ENCODE measurements around the gene CDK12. TPM values are rescaled to one million over a fixed set of nuclear protein-coding genes. Genes with fewer than 3 reads are reported as not detected.

The CDK12 gene
- total RNA-seq = 21.5 and 23.2 TPM in 2 replicates

GRCh38 chr17:39461113-39461925 is at the start of gene CDK12:
CDK12 (plus strand) TSS chr17:39461486; CDS start chr17:39462072, 586 bp downstream.

GRCh38 chr17:39450847-39451581 is 10.3 kb upstream of the CDK12 start, which contains the start of gene MED1:
MED1 (minus strand) TSS chr17:39451263; CDS start chr17:39451062, 201 bp downstream.

Other genes with a start within 250 kb of the CDK12 start
- gene STAC2, start 235.5 kb upstream of the CDK12 start, total RNA-seq = not detected in 2 replicates
- gene FBXL20, start 59.9 kb upstream of the CDK12 start, total RNA-seq = 5.3 and 6.2 TPM in 2 replicates
- 20.2 and 21.7 TPM in 2 replicates for gene MED1, start 10.2 kb upstream of the CDK12 start, total RNA-seq
- gene NEUROD2, start 146.4 kb downstream of the CDK12 start, total RNA-seq = not detected in 2 replicates
- gene PPP1R1B, start 165.5 kb downstream of the CDK12 start, total RNA-seq = not detected in 2 replicates
- gene STARD3, start 175.7 kb downstream of the CDK12 start, total RNA-seq = 25.6 and 34.7 TPM in 2 replicates
- 0.15 TPM in 1 of 2 replicates, not detected in the other for gene TCAP, start 203.9 kb downstream of the CDK12 start, total RNA-seq
- gene PNMT, start 207.0 kb downstream of the CDK12 start, total RNA-seq = 0.20 TPM in 1 of 2 replicates, not detected in the other
- gene PGAP3, start 226.6 kb downstream of the CDK12 start, total RNA-seq = 3.0 and 3.1 TPM in 2 replicates
- gene ERBB2, start 238.6 kb downstream of the CDK12 start, total RNA-seq = 12.5 and 13.5 TPM in 2 replicates